AG10803 (cell line): ENCODE data around the gene DENND10.
"Not testable (repeated sequence)": the region's sequence is repeated elsewhere in the genome, so short reads cannot be mapped to it uniquely, and the experiment has no call there.

ENCODE experiments used
- DNase-seq: peaks from one replicate; pipeline ENCODE4 v3.0.0; 2010; ENCODE audit warnings: low read depth
- H3K4me3 ChIP-seq: 2 replicates; pipeline ENCODE4 v1.5.1; 2011; ENCODE audit warnings: mild to moderate bottlenecking, low read length, control low read depth
- CTCF ChIP-seq: conservative IDR thresholded peaks from 2 replicates; pipeline ENCODE4 v1.5.1; 2011; ENCODE audit warnings: mild to moderate bottlenecking, low read length, control low read depth, inconsistent platforms

DENND10 gene

GRCh38 chr10:119101366-119102098 is 2.4 kb upstream of the DENND10 start:
- H3K4me3 ChIP-seq: no peak overlapping the region
- no peak for DNase-seq
- no peak for TF ChIP-seq CTCF

- no peak overlapping the region for H3K4me3 ChIP-seq
- no peak for DNase-seq
- TF ChIP-seq CTCF: no peak
Measured at GRCh38 chr10:119103241-119103902, 541 bp upstream of the DENND10 start.

DNA sequence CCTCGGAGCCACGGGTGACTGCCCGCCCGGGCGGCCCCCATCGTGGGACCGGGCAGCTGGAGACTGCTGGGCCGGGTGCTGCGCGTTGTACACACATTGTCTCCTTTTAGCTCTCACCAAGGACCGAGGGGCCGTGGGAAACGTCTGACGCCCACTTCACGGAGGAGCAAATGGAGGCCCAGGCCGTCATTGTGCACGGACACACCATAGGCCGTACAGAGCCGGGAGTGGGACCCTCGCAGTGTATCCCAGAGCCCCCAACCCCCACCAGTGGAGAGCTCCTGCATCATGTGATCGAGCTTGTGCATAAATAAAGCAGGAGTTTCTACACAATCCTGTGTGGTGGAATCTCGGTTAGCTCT is 722 bp downstream of the DENND10 start:
- TF ChIP-seq CTCF: no peak
- H3K4me3 ChIP-seq: peak overlapping the region; percentile 83
- no peak for DNase-seq

DNA sequence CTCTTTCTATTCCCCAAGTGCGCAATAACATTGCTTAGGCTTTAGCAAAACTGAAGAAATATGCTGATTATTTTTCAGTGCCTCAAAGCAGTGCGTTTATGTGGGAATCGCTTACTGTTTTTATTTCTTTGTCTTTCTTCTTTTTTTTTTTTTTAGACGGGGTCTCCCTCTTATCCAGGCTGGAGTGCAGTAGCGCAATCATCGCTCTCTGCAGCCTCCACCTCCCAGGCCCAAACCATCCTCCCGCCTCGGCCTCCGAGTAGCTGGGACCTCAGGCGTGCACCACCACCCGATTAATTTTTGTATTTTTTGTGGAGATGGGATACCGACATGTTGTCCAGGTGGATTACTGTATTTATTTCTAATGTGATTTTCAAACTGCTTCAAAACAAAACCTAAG is 1.2 kb downstream of the DENND10 start:
- no peak for DNase-seq
- peak overlapping the region; percentile 83 for H3K4me3 ChIP-seq
- TF ChIP-seq CTCF: no peak

DNA sequence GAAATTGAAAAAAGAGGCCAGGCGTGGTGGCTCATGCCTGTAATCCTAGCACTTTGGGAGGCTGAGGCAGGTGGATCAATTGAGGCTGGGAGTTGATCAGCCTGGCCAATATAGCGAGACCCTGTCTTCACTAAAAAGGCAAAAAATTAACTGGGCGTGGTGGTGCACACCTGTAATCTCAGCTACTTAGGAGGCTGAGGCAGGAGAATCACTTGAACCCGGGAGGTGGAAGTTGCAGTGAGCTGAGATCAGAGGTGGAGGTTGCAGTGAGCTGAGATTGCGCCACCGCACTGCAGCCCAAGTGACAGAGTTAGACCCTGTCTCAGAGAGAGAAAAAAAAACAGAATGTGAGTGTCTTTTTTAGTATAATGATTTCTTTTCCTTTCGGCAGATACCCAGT is 2.0 kb downstream of the DENND10 start:
- H3K4me3 ChIP-seq, DNase-seq: not testable (repeated sequence)

- not testable (repeated sequence) for DNase-seq, H3K4me3 ChIP-seq
Measured at GRCh38 chr10:119107106-119107505, 3.2 kb downstream of the DENND10 start.

DNA sequence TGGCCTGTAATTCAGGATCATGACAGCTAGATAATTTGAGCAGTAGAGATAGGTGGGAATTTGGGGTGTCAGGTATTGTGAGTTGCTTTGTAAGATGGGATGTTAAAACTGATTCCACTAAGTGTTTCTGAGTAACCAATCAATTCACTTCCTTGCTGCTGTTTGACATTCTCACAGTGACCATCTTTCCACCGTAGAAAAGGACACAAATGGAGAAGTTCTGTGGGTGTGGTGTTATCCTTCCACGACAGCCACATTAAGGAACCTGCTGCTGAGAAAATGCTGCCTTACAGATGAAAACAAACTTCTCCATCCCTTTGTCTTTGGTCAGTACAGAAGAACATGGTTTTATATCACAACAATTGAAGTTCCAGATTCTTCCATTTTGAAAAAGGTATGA is 3.9 kb downstream of the DENND10 start:
- not testable (repeated sequence) for H3K4me3 ChIP-seq, DNase-seq

DNA sequence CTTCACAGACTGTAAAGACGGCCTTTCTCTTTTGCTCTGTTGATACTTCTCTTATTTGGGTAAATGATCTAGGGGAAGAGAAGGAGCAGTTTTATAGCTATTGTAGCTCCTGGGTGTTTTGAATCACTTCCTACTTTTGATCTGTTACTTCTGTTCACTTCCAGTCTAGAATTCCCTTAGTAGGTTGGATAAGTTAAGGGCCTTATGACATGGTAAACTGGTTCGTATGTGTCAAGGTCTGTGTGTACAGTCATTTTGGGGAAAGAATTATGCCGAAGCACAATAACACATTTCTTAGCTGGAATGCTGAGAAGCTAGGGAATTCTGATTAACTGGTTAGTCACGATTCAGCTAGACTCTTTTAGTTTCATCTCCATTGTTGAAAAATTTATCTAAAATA is 8.1 kb downstream of the DENND10 start:
- TF ChIP-seq CTCF: no peak
- DNase-seq: peak; percentile 84
- H3K4me3 ChIP-seq: no peak overlapping the region
